Natural killer cell treated with Interleukin-12 subunit alpha and Interleukin-12 subunit beta and Interleukin-15 and Interleukin-18, amount 100 ng/mL, for 72 hours (primary cell): Measurements from ENCODE around the gene GFPT2. TPM values are rescaled to one million over a fixed set of nuclear protein-coding genes. Genes with fewer than 3 reads are reported as not detected.
A peak's percentile ranks its signal among the peaks of the same experiment; 100 is the strongest.

ENCODE experiments used
- ATAC-seq, 2 donors: fragments of 150-1000 bp; cut with Tn5 transposase in 1 of 2; sonication (Bioruptor Pico), chemical (Tn5 transposase) in 1 of 2; 2 replicates each; pipeline ENCODE4 v1.10.0; 2021
- DNase-seq: peaks from one replicate; pipeline ENCODE4 v3.0.0; 2022; ENCODE audit warnings: low spot score
- H3K27ac Mint-ChIP-seq, 2 donors: 1 replicate in 1 of 2; 2 replicates in 1 of 2; pipeline ENCODE4 v1.8.0; 2022; ENCODE audit warnings: mixed read lengths in 2 of 2, mild to moderate bottlenecking in 1 of 2, moderate library complexity in 1 of 2
- H3K27me3 Mint-ChIP-seq, 2 donors: 1 replicate in 1 of 2; 2 replicates in 1 of 2; pipeline ENCODE4 v1.8.0; 2022; ENCODE audit warnings: mixed read lengths in 2 of 2
- H3K36me3 Mint-ChIP-seq: one replicate; pipeline ENCODE4 v1.8.0; 2022; ENCODE audit warnings: mixed read lengths
- H3K4me1 Mint-ChIP-seq, 2 donors: 1 replicate in 1 of 2; 2 replicates in 1 of 2; pipeline ENCODE4 v1.8.0; 2022; ENCODE audit warnings: low read depth in 2 of 2, mixed read lengths in 2 of 2, mild to moderate bottlenecking in 1 of 2
- H3K4me3 Mint-ChIP-seq: one replicate; pipeline ENCODE4 v1.8.0; 2022; ENCODE audit warnings: mixed read lengths
- H3K9me3 Mint-ChIP-seq: 2 replicates; pipeline ENCODE4 v1.8.0; 2022; ENCODE audit warnings: mixed read lengths
- total RNA-seq, 2 donors: library from RNA; stranded (reverse); gene quantifications; one replicate each; pipeline ENCODE4 v1.2.3, GENCODE V29; 2022

Gene GFPT2
- total RNA-seq, 2 donors from 2014 or later = 0.29 TPM; not detected in 1

DNA sequence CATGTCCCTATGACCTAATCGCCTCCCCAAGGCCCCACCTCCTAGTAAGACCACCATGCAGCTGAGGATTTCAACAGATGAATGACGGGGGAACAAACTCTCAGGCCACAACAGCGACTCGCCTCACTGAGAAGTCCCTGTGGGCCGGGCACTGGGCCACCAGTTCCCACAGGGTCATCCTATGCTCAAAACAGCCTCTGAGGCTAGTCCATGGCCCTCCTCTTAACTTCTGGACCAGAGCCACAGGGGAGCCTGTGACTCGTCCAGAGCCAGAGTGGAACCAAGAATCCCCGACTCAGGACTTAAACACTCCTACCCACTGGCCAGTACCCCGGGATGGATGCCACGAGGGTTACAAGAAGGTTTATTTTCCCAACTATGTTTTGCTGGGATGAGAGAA is 12.3 kb downstream of the GFPT2 start:
- Mint-ChIP-seq H3K36me3 (no peaks in the 10 kb centered on the region), H3K4me1 (peaks cover 0 to 3% of the 10 kb centered on the region in 2 donors), H3K4me3 (no peak overlapping the region), H3K9me3 (no peaks in the 10 kb centered on the region), H3K27ac (no peak overlapping the region), H3K27me3 (peaks cover 14 to 15% of the 10 kb centered on the region in 2 donors)
- DNase-seq (no peak), ATAC-seq (no peak)

DNA sequence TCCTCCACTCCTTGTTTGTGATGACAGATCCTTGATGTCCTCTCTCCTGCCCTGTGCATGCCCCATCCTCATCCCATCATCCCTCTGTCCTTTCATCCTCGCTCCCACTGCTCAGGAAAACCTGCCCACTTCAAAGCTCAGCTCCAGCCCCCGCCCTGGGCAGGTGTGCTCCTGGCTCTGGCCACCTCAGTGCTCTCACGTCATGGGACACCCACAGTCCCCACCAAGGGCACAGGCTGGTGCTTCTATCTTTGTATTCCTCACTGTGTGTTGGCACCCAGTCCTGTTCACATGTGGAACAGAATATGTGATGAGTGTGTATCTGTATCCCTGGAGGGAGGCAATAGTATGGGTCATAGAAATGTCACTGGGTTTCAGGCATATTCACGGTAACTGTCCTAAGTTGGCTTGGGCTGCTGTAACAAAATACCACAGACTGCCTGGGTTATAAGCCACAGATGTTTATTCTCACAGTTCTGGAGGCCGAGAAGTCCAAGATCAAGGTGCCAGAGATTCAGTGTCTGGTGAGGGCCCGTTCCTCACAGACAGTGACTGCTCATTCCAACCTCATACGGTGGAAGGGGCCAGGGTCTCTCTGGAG is 13.5 kb downstream of the GFPT2 start:
- H3K36me3 Mint-ChIP-seq = no peaks in the 10 kb centered on the region
- peaks cover 0 to 3% of the 10 kb centered on the region in 2 donors for H3K4me1 Mint-ChIP-seq
- ATAC-seq (peak; percentile 28 to 40), DNase-seq (no peak)
- H3K27me3 Mint-ChIP-seq = peaks cover 14 to 15% of the 10 kb centered on the region in 2 donors
- no peak overlapping the region for H3K27ac Mint-ChIP-seq
- no peak overlapping the region for H3K4me3 Mint-ChIP-seq
- no peaks in the 10 kb centered on the region for H3K9me3 Mint-ChIP-seq

DNA sequence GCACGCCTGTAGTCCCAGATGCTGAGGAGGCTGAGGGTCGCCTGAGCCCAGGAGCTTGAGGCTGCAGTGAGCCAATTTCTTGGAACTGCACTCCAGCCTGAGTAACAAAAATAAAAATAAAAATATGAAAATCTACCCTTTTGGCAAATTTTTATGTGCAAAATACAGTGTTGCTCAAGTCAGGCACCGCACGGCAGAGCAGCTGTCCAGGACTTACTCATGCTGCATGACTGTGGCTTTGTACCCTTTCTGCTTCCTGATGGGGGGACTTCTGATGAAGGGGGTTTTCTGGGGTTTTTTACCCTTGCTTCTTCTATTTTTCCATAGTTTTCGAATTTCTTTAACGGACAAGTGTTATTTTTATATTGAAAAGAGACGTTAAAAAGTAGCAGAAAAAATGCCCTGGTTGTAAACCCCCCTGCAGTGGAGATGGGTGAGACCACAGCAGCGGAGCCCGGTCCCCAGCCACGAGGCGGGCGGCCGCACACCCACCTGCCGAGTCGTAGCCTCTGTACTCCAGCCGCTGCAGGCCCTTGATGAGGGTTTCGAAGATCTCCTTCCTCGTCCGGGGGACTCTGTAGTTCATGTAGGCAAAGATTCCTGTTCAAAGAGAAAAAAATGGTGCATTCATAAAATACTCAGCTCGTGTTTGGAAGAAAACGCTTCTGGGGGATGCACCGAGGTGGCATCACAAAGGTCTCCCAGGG is 15.0 kb downstream of the GFPT2 start:
- no peak overlapping the region for H3K27ac Mint-ChIP-seq

DNA sequence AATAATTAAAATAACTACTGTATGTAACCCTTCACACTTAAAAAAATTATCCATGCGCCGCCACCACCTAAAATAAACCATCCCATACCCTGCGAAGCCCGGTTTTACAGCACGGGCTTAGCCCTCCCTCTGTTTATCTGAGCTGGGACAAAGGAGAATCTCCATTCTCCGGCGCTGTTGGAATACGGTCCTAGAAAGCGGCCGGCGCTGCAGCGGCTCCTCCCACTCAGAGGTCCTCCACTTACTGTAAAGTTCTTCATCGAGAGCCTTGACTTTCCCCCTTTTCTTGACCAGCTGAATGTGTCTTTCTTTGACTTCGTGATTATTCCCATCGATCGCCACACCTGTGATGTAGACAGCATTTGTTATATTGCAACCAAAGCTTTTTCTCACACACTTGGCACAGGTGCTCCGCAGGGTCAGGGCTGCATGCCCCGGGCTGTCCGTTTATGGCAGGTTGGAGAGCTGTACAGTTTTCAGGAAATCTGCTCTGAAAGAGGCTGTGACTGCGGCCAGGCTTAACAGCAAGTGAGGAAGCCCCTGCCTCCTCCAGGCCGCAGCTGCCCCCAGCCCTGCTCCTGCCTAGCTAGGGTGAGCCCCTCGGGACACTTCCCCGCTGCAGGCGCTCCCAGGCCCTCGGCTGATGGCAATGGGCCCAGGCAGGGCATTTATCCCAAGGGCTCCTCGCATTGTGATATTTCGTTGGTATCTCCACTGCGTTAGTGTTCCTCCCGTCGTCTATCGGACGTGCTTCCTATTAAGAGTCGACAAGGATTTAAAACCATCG is 16.7 kb downstream of the GFPT2 start:
- H3K36me3 Mint-ChIP-seq = no peaks in the 10 kb centered on the region
- no peaks in the 10 kb centered on the region for H3K4me1 Mint-ChIP-seq
- no peak overlapping the region for H3K27ac Mint-ChIP-seq
- DNase-seq = no peak
- ATAC-seq = no peak
- H3K4me3 Mint-ChIP-seq = no peak overlapping the region
- H3K27me3 Mint-ChIP-seq = peaks cover 6 to 10% of the 10 kb centered on the region in 2 donors
- H3K9me3 Mint-ChIP-seq = no peaks in the 10 kb centered on the region

More for the DNA sequence above, 15.0 kb downstream of the GFPT2 start:
- Mint-ChIP-seq H3K36me3 (no peaks in the 10 kb centered on the region), H3K9me3 (no peaks in the 10 kb centered on the region), H3K27me3 (peaks cover 6 to 13% of the 10 kb centered on the region in 2 donors), H3K4me3 (no peak overlapping the region), H3K4me1 (peaks cover 0 to 3% of the 10 kb centered on the region in 2 donors)
- DNase-seq (no peak), ATAC-seq (no peak)

DNA sequence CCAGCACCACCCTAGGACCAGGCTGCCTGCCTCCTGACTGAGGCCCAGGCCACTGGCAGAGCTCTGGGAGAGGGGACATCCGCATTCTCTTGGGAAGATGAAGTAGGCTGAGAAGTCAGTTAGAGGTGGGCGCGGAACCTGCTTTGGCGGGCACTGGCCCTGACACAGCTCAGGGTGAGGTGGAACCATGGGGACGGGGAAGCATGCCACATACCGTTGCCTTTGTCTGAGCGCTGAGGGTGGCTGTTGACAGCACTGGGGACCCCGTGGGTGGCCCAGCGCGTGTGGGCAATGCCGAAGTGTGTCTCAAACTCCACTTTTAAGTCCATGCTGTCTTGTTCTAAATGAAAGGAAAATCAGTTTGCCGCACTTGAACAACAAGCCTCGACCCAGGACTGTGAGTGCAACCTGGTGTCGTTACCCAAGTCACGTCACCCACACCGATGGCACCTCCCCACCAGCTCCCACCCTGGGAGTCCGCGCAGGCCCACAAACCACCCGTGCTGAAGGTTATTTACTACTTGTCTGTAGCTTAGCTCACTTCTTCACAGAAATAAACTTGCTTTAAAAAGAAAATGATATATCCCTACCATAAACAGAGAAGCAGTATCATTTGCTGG is 17.4 kb downstream of the GFPT2 start:
- DNase-seq (no peak), ATAC-seq (no peak)
- Mint-ChIP-seq H3K27ac (no peak overlapping the region), H3K27me3 (peaks cover 6 to 10% of the 10 kb centered on the region in 2 donors), H3K9me3 (no peaks in the 10 kb centered on the region), H3K4me3 (no peak overlapping the region), H3K4me1 (no peaks in the 10 kb centered on the region), H3K36me3 (no peaks in the 10 kb centered on the region)

DNA sequence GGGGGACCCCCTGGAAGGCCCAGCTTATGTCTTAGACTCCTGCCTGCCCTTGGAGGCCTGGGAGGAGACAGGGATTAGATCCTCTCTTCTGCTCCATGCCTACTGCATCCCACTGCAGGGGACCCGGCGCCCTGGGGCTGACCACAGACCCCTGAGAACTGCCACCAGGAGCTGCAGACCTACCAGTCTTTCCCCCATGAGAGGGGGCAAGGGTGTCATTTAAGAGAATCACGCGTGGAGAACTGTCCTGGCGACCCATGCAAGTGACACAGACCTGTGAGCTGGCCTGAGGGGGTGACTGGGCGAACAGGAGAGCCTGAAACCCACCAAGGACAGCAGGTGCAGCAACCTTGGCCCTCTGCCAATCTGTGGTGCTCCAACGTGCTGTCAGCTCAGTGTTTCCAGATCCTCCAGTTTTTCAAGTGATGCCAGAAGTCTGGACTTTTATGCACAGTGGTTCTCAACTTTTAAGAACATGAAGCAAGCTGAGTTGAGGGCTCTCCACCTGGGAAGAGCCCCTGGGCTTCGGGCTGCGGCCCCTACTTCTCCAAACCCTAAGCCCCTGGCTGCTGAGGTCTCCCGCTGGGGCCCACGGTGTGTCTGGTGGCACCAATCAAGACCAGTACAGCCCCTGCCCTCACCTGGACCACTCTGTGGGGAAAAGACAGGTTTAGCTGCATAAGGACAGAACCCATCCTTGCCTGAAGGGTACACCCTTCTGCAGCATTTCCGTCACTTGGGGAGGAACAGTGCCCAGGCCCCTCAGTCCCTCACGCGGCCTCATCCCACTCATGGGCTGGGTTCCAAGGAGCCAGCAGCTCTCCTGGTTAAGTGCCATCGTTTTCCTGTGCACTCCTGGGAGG is 18.2 kb downstream of the GFPT2 start:
- Mint-ChIP-seq H3K9me3 (no peaks in the 10 kb centered on the region), H3K27ac (no peak overlapping the region), H3K27me3 (peaks cover 6 to 13% of the 10 kb centered on the region in 2 donors), H3K4me1 (no peaks in the 10 kb centered on the region), H3K36me3 (no peaks in the 10 kb centered on the region), H3K4me3 (no peak overlapping the region)
- ATAC-seq (no peak), DNase-seq (no peak)

DNA sequence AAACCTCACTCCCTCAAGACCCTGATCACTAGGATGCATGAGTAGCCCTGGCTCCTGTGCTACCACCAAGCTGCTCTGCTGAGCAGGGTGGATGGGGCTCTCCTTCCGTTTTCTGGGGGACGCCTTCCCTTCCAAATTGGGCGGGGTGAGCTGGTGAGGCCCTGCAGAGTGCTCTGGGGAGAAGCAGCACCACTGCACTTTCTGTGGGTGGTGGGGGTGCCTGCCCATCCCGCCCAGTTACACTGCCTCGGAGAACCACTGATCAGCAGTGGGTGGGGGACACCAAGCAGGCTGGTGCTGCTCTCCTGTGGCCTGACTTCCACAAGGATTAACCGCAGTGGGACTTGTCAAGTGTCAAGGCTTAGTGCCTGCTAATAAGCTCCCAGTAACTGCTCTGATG is 19.0 kb downstream of the GFPT2 start:
- H3K4me3 Mint-ChIP-seq = no peak overlapping the region
- no peaks in the 10 kb centered on the region for H3K36me3 Mint-ChIP-seq
- H3K9me3 Mint-ChIP-seq = no peaks in the 10 kb centered on the region
- peaks cover 0 to 3% of the 10 kb centered on the region in 2 donors for H3K4me1 Mint-ChIP-seq
- ATAC-seq (no peak), DNase-seq (no peak)
- H3K27ac Mint-ChIP-seq = no peak overlapping the region
- peaks cover 0 to 12% of the 10 kb centered on the region in 2 donors for H3K27me3 Mint-ChIP-seq

DNA sequence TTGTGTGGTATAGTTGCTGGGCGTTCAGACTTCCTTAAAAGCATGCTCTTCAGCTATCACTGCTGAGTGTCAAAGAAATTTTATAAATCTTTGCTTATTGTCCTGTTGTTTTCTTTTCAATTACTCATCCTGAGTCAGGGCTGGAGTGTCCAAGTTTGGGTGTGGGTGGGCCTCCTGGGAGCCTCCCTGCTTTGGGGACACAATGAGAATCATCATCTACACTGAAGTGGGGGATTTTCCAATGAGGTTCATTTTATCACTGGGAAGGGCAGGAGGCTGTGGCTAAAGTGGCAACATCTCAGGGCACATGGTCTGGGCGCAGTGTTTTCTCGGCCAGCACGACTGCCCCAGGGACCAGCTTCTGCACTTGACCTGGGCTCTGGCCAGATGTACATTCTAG is 19.5 kb downstream of the GFPT2 start:
- no peaks in the 10 kb centered on the region for H3K9me3 Mint-ChIP-seq
- H3K27ac Mint-ChIP-seq = no peak overlapping the region
- peaks cover 0 to 3% of the 10 kb centered on the region in 2 donors for H3K4me1 Mint-ChIP-seq
- H3K36me3 Mint-ChIP-seq = no peaks in the 10 kb centered on the region
- H3K27me3 Mint-ChIP-seq = peaks cover 0 to 12% of the 10 kb centered on the region in 2 donors
- DNase-seq (no peak), ATAC-seq (no peak)
- H3K4me3 Mint-ChIP-seq = no peak overlapping the region

DNA sequence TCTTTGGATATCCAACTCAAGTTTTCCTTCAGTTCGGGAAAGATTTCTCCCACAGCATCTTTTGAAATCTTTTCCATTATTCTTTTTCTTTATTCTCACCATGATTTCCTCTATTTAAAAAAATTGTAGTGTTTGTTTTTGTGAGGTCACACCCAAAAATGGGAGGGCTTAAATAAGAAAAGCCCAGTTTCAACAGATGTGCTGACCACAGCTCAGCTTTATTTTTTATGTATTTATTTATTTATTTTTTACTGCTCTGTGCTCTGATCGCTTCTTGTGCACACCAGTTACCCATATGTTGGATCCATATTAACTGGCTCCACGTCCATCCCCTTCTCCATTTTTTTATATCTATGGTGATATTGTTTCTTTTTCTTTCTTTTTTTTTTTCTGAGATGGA is 20.3 kb downstream of the GFPT2 start:
- Mint-ChIP-seq H3K4me3 (no peak overlapping the region), H3K27ac (no peak overlapping the region), H3K36me3 (no peaks in the 10 kb centered on the region), H3K4me1 (peaks cover 0 to 3% of the 10 kb centered on the region in 2 donors), H3K9me3 (no peaks in the 10 kb centered on the region), H3K27me3 (peaks cover 0 to 12% of the 10 kb centered on the region in 2 donors)
- no peak for ATAC-seq
- no peak for DNase-seq

DNA sequence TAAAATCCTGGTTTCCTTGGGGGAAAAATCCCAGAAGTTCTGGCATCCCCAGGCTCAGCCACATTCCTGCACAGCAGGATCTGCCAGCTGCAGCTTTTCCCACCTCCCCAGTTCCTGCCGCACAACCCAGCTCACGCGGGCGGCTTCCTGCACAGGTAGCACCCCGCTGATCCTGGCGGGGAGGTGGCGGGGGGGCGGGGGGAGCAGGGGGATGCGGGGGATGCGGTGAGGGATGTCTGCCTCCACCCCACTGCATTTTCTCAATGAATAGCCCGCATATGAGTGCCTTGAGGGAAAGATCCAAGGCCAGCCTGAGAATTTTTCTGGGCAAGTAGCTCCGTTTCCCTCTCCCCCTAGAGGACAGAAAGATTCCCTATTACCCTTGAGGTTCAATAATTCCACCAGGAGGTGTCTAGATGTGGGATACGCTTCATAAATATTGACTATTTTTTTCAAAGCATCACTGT is 21.1 kb downstream of the GFPT2 start:
- Mint-ChIP-seq H3K9me3 (no peaks in the 10 kb centered on the region), H3K27me3 (peaks cover 0 to 12% of the 10 kb centered on the region in 2 donors), H3K4me1 (peaks cover 0 to 3% of the 10 kb centered on the region in 2 donors), H3K27ac (no peak overlapping the region), H3K4me3 (no peak overlapping the region), H3K36me3 (no peaks in the 10 kb centered on the region)
- DNase-seq = no peak
- ATAC-seq = no peak

DNA sequence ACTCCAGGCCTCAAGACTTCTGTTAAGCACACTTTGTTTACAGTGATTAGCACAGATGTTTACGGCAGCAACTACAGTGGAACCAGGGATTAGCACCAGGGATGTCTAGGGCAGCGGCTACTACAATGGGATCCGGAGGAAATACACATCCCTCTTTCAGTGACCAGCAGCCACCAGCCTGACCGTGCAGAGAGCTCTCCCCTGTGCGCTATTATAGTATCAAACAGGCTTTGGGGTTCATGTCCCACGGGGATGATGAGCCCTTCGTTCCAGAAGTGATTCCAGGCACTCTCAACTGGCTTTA is 21.5 kb downstream of the GFPT2 start:
- Mint-ChIP-seq H3K27me3 (peaks cover 0 to 12% of the 10 kb centered on the region in 2 donors), H3K9me3 (no peaks in the 10 kb centered on the region), H3K4me3 (no peak overlapping the region), H3K27ac (no peak overlapping the region), H3K4me1 (peaks cover 0 to 3% of the 10 kb centered on the region in 2 donors), H3K36me3 (no peaks in the 10 kb centered on the region)
- ATAC-seq (no peak), DNase-seq (no peak)

DNA sequence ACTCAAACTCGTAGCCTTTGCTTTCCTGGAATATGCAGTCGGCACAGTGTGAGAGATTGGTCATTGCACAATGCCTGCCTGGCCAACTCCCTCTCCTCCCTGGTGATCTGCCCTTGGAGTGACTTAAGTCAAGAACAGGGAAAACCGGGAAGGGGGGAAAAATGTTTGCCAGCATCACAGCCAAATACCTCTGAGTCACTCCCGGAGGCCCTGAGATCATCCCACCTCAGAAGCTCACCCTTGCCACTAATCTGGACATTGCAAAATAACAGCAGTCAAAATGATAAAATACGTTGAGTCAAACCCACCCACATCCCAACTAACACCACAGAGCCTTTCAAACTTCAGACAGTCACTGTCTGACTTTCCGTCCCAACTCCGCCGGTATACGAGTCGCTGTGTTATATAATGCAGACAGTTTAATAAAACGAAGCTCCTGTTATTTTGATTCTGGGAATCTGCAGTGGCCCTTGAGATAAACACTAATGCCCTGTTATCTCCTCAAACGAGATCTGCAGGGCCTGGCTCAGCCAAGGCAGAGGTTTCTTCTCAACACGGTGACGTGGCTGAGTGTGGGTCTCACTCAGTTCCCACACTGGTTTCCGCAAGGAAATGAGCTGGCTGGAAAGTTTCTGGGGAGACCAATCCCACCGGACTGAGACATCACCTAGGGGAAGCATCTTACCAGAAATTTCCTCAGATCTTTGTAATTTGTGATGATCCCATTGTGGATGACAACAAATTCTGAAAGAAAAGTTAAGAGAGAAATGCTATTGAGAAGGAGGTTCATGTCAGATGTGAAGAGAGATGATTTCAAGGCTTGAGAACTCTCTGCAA is 22.1 kb downstream of the GFPT2 start:
- Mint-ChIP-seq H3K27ac (no peak overlapping the region), H3K4me1 (peaks cover 0 to 3% of the 10 kb centered on the region in 2 donors), H3K27me3 (peaks cover 0 to 12% of the 10 kb centered on the region in 2 donors), H3K4me3 (no peak overlapping the region), H3K9me3 (no peaks in the 10 kb centered on the region), H3K36me3 (no peaks in the 10 kb centered on the region)
- ATAC-seq = no peak
- DNase-seq = no peak
